MM.1S (cell line): ENCODE measurements around the gene TMEM198.

Experiments used
- CTCF ChIP-seq: fragments of 300-600 bp; sonication (generic); IDR thresholded peaks from 2 replicates; pipeline ENCODE4 v1.5.1; 2016; ENCODE audit warnings: antibody characterized with exemption, low read length, mixed read lengths
- EZH2 ChIP-seq: fragments of 300-600 bp; sonication (generic); optimal IDR thresholded peaks from 2 replicates; pipeline ENCODE3; 2017; ENCODE audit warnings: low read depth, mild to moderate bottlenecking, antibody characterized with exemption, low read length, mixed read lengths

GRCh38 chr2:219531639-219532377, 12.0 kb upstream of the TMEM198 start:
- TF ChIP-seq CTCF, result no peak
- TF ChIP-seq EZH2, result no peak
